ENCODE data around the gene RTN4R. TPM values are rescaled to one million over a fixed set of nuclear protein-coding genes. Genes with fewer than 3 reads are reported as not detected.
"Not testable (repeated sequence)": the region's sequence is repeated elsewhere in the genome, so short reads cannot be mapped to it uniquely, and the experiment has no call there.

Gene RTN4R
- total and polyA plus RNA-seq, 9 of the 15 experiments (the other 6 are each of a cell fraction or from before 2014, with no cell fraction given): 0.04 to 2.8 (median 1.4) TPM; not detected in 3

- peak in 1 of 2 experiments; percentile 33 for TF ChIP-seq AFF1 (IDR thresholded peaks at IDR 0.05; ENCODE audit: low read depth in 1 of 2, partially characterized antibody in 2 of 2)
- peak; percentile 21; the same call in 1 of the 2 replicates for TF ChIP-seq ZFP91 (CRISPR knock-in tag; IDR thresholded peaks at IDR 0.05)
- 0 out of 2 replicates have a peak, but pooled peaks have one; percentile 2 for TF ChIP-seq PBX2 (CRISPR knock-in tag; IDR thresholded peaks at IDR 0.05; ENCODE audit: low read depth)
- TF ChIP-seq PBX2 (tag; conservative IDR thresholded peaks at IDR 0.05; ENCODE audit: low read depth); NR2C2 (tag; IDR thresholded peaks at IDR 0.05); JUN (IDR thresholded peaks at IDR 0.05; ENCODE audit: borderline replicate concordance, low read depth, low read length): not testable (repeated sequence)
- 0 out of 2 replicates have a peak, but pooled peaks have one; percentile 4 for TF ChIP-seq RHOXF2B (CRISPR knock-in tag; conservative IDR thresholded peaks at IDR 0.05)
- TF ChIP-seq ZNF282 (CRISPR knock-in tag; IDR thresholded peaks at IDR 0.05): 0 out of 2 replicates have a peak, but pooled peaks have one; percentile 62
- peak; percentile 61; the same call in 1 of the 2 replicates for TF ChIP-seq NR2C2 (CRISPR knock-in tag; IDR thresholded peaks at IDR 0.05)
- peak; percentile 4; the same call in 1 of the 2 replicates for TF ChIP-seq PHF8 (IDR thresholded peaks at IDR 0.05; ENCODE audit: borderline replicate concordance, low read length)
- TF ChIP-seq ETV1 (tag; conservative IDR thresholded peaks at IDR 0.05; ENCODE audit: low read depth): peak; percentile 50; the same call in 1 of the 2 replicates
- TF ChIP-seq JUN (CRISPR knock-in tag; IDR thresholded peaks at IDR 0.05; ENCODE audit: borderline replicate concordance): peak; percentile 66
- TF ChIP-seq UBTF (IDR thresholded peaks at IDR 0.05; ENCODE audit: borderline replicate concordance in 1 of 2, low read depth in 2 of 2, low read length in 2 of 2): 0 out of 4 replicates have a peak, but pooled peaks of 1 of the 2 experiments have one; percentile 42
- peak in 1 of 2 experiments; percentile 32; a peak in 2 of 4 replicates for TF ChIP-seq NRF1 (conservative IDR thresholded peaks at IDR 0.05 in 1 of 2, IDR thresholded peaks at IDR 0.05 in 1 of 2)
Measured at GRCh38 chr22:20270190-20271113, 2.3 kb upstream of the RTN4R start (continued).

All from K562 (cell line).